Measurements from ENCODE around the gene LRPPRC.

DNA sequence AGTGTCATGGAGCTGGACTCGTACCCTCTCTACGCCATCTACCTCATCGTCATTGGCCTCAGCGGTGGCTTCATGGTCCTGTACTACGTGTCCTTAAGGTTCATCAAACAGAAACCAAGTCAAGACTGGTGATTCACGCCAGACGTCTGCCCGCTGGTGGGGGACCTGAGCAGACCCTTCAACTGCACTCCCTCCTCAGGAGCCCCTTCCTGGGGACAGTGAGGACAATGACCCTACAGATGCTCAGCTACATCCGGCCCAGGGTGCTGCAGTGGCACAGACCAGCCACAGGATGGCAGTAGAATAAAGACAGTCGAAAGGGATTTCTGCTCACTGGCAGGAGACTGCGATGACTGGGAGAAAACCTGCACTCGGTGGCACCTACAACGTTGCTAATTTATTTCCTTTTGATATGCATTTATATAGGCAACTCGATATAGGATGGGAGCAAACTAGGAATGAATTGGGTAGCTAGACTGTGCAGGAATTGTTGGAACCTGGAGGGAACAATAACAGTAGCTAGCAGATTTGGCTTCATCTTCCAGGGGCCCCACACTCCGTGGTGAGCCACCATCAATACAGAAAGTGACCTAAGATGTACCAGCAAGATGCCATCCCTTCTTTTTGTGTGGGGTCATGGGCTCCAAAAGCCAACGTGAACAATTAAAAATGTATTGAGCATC, 117.9 kb downstream of the LRPPRC start:
- TF ChIP-seq, protein P1, sequence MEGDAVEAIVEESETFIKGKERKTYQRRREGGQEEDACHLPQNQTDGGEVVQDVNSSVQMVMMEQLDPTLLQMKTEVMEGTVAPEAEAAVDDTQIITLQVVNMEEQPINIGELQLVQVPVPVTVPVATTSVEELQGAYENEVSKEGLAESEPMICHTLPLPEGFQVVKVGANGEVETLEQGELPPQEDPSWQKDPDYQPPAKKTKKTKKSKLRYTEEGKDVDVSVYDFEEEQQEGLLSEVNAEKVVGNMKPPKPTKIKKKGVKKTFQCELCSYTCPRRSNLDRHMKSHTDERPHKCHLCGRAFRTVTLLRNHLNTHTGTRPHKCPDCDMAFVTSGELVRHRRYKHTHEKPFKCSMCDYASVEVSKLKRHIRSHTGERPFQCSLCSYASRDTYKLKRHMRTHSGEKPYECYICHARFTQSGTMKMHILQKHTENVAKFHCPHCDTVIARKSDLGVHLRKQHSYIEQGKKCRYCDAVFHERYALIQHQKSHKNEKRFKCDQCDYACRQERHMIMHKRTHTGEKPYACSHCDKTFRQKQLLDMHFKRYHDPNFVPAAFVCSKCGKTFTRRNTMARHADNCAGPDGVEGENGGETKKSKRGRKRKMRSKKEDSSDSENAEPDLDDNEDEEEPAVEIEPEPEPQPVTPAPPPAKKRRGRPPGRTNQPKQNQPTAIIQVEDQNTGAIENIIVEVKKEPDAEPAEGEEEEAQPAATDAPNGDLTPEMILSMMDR (conservative IDR thresholded peaks at IDR 0.05): peak; percentile 84
- TF ChIP-seq ZFX (IDR thresholded peaks at IDR 0.05): no peak
